IPS DF 6.9 (cell line): ENCODE data around the gene GMPPA.

ENCODE experiments used
- DNase-seq: peaks from one replicate; pipeline ENCODE4 v3.0.0-alpha.2; 2013; ENCODE audit warnings: low read depth, low spot score
- H3K27ac ChIP-seq: one replicate; pipeline ENCODE4 v1.5.1; 2013; ENCODE audit warnings: low read length, control low read depth
- H3K27me3 ChIP-seq: 2 replicates; pipeline ENCODE4 v1.6.1; 2013; ENCODE audit warnings: mild to moderate bottlenecking, low read length; ENCODE audit not compliant: control insufficient read depth, insufficient read depth
- H3K36me3 ChIP-seq: 2 replicates; pipeline ENCODE4 v1.6.1; 2013; ENCODE audit warnings: low read length; ENCODE audit not compliant: control insufficient read depth, insufficient read depth
- H3K4me1 ChIP-seq: 2 replicates; pipeline ENCODE4 v1.6.1; 2013; ENCODE audit warnings: low read length; ENCODE audit not compliant: control insufficient read depth, insufficient read depth
- H3K4me3 ChIP-seq: 2 replicates; pipeline ENCODE4 v1.5.1; 2013; ENCODE audit warnings: mild to moderate bottlenecking, low read length
- H3K9me3 ChIP-seq: 2 replicates; pipeline ENCODE4 v1.6.1; 2013; ENCODE audit warnings: low read length, inconsistent platforms; ENCODE audit not compliant: control insufficient read depth, insufficient read depth
- WGBS: extraction: QIAGEN DNeasy Blood & Tissue Kit; methylation state at CpG from one replicate; pipeline ENCODE4 v1.1.7; 2013; ENCODE audit warnings: mixed read lengths, missing lambda C conversion rate; ENCODE audit not compliant: insufficient read length, insufficient coverage; 5-methylcytosine and 5-hydroxymethylcytosine counted together

GMPPA gene

DNA sequence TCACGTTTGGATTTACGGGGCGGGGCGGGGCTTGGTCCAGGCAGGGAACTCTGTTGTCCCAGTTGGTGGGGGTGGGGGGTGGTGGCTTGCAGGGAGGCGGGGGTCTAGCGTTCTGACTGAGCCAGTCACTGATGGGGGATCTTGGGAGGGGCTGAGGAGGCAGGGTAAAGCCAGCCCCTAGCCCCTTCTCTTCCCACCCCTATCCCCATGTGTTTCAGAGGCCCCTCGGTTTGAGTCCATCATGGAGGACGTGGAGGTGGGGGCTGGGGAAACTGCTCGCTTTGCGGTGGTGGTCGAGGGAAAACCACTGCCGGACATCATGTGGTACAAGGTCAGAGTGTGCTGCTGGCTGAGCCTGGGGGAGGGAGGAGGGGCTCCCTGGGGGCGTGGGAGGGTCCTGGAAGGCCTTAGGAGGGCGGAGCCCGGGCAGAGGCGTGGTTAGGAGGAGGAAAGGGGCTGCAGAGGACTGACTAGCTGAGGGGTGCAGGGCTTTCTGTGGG lies 22.0 kb upstream of the GMPPA start:
- WGBS, result no CpG with 5 or more reads among the region's 16 CpGs
- peaks cover 3% of the 10 kb centered on the region for H3K4me1 ChIP-seq
- peak; percentile 85 for DNase-seq
- peak overlapping the region; percentile 29; the same call in 1 of the 2 replicates for H3K4me3 ChIP-seq
- no peaks in the 10 kb centered on the region for H3K9me3 ChIP-seq
- H3K36me3 ChIP-seq, result no peaks in the 10 kb centered on the region
- H3K27me3 ChIP-seq, result no peaks in the 10 kb centered on the region
- no peak overlapping the region for H3K27ac ChIP-seq

- Histone ChIP-seq H3K27ac (no peak overlapping the region), H3K36me3 (no peaks in the 10 kb centered on the region), H3K27me3 (no peaks in the 10 kb centered on the region), H3K9me3 (no peaks in the 10 kb centered on the region), H3K4me3 (no peak overlapping the region), H3K4me1 (peaks cover 3% of the 10 kb centered on the region)
- WGBS, result no CpG with 5 or more reads among the region's 13 CpGs
- DNase-seq, result no peak
Observed at GRCh38 chr2:219477179-219477578, 21.5 kb upstream of the GMPPA start.

DNA sequence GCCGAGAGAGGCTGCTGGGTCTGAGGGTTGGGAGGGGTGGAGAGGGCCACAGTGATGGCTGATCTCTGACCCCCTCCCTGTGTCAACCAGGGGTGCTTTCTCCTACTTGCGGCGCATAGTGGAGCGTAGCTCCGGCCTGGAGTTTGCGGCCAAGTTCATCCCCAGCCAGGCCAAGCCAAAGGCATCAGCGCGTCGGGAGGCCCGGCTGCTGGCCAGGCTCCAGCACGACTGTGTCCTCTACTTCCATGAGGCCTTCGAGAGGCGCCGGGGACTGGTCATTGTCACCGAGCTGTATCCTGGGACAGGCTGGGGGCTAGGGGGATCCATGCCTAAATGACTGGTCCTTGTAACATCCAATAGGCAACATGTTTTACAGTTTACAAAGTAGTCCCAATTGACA lies 20.9 kb upstream of the GMPPA start:
- H3K27ac ChIP-seq, result no peak overlapping the region
- no peaks in the 10 kb centered on the region for H3K27me3 ChIP-seq
- WGBS, result no CpG with 5 or more reads among the region's 15 CpGs
- H3K36me3 ChIP-seq, result no peaks in the 10 kb centered on the region
- no peaks in the 10 kb centered on the region for H3K9me3 ChIP-seq
- no peak for DNase-seq
- no peak overlapping the region for H3K4me3 ChIP-seq
- peaks cover 3% of the 10 kb centered on the region for H3K4me1 ChIP-seq

DNA sequence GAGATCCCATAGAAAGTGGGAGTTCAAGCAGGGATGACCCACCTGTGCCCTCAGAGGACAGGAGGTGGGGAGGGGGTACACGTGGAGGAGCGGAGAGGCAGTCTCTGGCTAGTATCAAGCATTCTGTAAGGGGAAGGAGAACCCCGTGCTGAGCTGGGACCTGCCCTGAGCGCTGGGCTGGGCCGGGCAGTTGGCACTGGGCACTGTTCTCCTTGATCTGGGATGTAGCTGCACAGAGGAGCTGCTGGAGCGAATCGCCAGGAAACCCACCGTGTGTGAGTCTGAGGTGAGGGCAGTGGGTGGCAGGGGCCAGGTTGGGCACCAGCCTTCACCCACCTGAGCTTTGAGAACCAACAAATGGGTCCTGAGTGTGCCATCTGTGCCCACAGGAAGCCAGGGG lies 19.8 kb upstream of the GMPPA start:
- H3K27me3 ChIP-seq, result no peaks in the 10 kb centered on the region
- no peak overlapping the region for H3K27ac ChIP-seq
- no CpG with 5 or more reads among the region's 8 CpGs for WGBS
- no peak for DNase-seq
- peaks cover 5% of the 10 kb centered on the region for H3K4me1 ChIP-seq
- no peak overlapping the region for H3K4me3 ChIP-seq
- H3K36me3 ChIP-seq, result no peaks in the 10 kb centered on the region
- no peaks in the 10 kb centered on the region for H3K9me3 ChIP-seq

DNA sequence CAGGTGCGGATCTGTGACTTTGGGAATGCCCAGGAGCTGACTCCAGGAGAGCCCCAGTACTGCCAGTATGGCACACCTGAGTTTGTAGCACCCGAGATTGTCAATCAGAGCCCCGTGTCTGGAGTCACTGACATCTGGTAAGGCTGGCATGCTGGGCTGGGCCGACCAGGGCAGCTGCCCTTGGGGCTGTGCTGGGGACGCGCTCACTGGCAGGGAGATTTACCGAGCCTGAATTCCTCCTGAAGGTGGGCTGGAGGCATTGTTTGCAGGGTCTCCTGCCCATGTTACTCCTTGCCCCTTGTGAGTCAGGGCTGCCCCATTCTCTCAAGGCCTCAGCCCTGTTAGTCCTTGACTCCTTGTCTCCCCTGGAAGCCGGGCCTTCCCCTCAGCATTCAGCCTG lies 18.7 kb upstream of the GMPPA start:
- Histone ChIP-seq H3K27me3 (peaks cover 3% of the 10 kb centered on the region; the same call in 1 of the 2 replicates), H3K27ac (no peak overlapping the region)
- WGBS, result no CpG with 5 or more reads among the region's 8 CpGs

DNA sequence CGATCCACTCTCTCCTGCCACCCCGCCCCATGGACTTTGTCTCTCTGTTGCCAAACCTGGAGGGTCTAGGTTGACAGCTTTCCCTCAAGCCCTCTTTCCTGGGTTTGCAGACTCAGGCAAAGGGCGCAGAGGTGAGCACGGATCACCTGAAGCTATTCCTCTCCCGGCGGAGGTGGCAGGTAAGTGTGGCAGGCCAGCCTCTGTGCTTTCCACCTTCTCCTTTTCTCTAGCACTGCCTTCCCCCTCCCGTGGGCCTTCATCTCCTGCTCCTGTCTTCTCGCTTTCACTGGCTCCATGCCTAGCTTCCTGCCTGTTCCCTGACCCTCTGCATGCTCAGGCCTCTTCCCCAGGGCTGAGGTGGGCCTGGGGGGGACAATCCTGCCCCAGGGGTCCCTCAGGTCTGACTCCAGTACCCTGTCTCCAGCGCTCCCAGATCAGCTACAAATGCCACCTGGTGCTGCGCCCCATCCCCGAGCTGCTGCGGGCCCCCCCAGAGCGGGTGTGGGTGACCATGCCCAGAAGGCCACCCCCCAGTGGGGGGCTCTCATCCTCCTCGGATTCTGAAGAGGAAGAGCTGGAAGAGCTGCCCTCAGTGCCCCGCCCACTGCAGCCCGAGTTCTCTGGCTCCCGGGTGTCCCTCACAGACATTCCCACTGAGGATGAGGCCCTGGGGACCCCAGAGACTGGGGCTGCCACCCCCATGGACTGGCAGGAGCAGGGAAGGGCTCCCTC lies 15.9 kb upstream of the GMPPA start:
- Histone ChIP-seq H3K9me3 (no peaks in the 10 kb centered on the region), H3K27me3 (peaks cover 12% of the 10 kb centered on the region; the same call in 1 of the 2 replicates), H3K27ac (no peak overlapping the region), H3K4me3 (no peak overlapping the region), H3K4me1 (peaks cover 8% of the 10 kb centered on the region), H3K36me3 (no peaks in the 10 kb centered on the region)
- no peak for DNase-seq
- WGBS, result no CpG with 5 or more reads among the region's 17 CpGs

More for the DNA sequence above, 18.7 kb upstream of the GMPPA start:
- peaks cover 6% of the 10 kb centered on the region for H3K4me1 ChIP-seq
- no peak for DNase-seq
- no peaks in the 10 kb centered on the region for H3K36me3 ChIP-seq
- H3K9me3 ChIP-seq, result no peaks in the 10 kb centered on the region
- H3K4me3 ChIP-seq, result no peak overlapping the region

DNA sequence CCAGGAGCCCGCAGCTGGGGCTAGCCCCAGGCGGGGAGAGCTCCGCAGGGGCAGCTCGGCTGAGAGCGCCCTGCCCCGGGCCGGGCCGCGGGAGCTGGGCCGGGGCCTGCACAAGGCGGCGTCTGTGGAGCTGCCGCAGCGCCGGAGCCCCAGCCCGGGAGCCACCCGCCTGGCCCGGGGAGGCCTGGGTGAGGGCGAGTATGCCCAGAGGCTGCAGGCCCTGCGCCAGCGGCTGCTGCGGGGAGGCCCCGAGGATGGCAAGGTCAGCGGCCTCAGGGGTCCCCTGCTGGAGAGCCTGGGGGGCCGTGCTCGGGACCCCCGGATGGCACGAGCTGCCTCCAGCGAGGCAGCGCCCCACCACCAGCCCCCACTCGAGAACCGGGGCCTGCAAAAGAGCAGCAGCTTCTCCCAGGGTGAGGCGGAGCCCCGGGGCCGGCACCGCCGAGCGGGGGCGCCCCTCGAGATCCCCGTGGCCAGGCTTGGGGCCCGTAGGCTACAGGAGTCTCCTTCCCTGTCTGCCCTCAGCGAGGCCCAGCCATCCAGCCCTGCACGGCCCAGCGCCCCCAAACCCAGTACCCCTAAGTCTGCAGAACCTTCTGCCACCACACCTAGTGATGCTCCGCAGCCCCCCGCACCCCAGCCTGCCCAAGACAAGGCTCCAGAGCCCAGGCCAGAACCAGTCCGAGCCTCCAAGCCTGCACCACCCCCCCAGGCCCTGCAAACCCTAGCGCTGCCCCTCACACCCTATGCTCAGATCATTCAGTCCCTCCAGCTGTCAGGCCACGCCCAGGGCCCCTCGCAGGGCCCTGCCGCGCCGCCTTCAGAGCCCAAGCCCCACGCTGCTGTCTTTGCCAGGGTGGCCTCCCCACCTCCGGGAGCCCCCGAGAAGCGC lies 15.0 kb upstream of the GMPPA start:
- no peaks in the 10 kb centered on the region for H3K36me3 ChIP-seq
- WGBS, result no CpG with 5 or more reads among the region's 58 CpGs
- no peak overlapping the region for H3K27ac ChIP-seq
- no peak overlapping the region; the same call in 1 of the 2 replicates for H3K4me3 ChIP-seq
- no peaks in the 10 kb centered on the region for H3K9me3 ChIP-seq
- no peak for DNase-seq
- peaks cover 12% of the 10 kb centered on the region; the same call in 1 of the 2 replicates for H3K27me3 ChIP-seq
- H3K4me1 ChIP-seq, result peaks cover 8% of the 10 kb centered on the region; the same call in 1 of the 2 replicates

GRCh38 chr2:219484343-219485200 lies 14.1 kb upstream of the GMPPA start:
- no peaks in the 10 kb centered on the region for H3K9me3 ChIP-seq
- peaks cover 12% of the 10 kb centered on the region; the same call in 1 of the 2 replicates for H3K27me3 ChIP-seq
- no peak overlapping the region for H3K27ac ChIP-seq
- no peaks in the 10 kb centered on the region for H3K36me3 ChIP-seq
- H3K4me1 ChIP-seq, result peaks cover 8% of the 10 kb centered on the region; the same call in 1 of the 2 replicates
- no peak for DNase-seq
- no CpG with 5 or more reads among the region's 89 CpGs for WGBS
- H3K4me3 ChIP-seq, result peak overlapping the region; percentile 1; the same call in 1 of the 2 replicates

GRCh38 chr2:219485201-219485580 lies 13.5 kb upstream of the GMPPA start:
- no CpG with 5 or more reads among the region's 12 CpGs for WGBS

More at GRCh38 chr2:219485201-219485580, 13.5 kb upstream of the GMPPA start:
- Histone ChIP-seq H3K4me3 (no peak overlapping the region), H3K27ac (no peak overlapping the region), H3K36me3 (no peaks in the 10 kb centered on the region), H3K27me3 (peaks cover 12% of the 10 kb centered on the region; the same call in 1 of the 2 replicates), H3K9me3 (no peaks in the 10 kb centered on the region), H3K4me1 (peaks cover 8% of the 10 kb centered on the region; the same call in 1 of the 2 replicates)
- no peak for DNase-seq
